22Rv1 (cell line): ENCODE measurements around the gene PPP1R13B.

ENCODE experiments used
- CTCF ChIP-seq: fragments of 450-650 bp; IDR thresholded peaks from 2 replicates; pipeline ENCODE4 v1.5.1; 2017; ENCODE audit warnings: mild to moderate bottlenecking
- ZFX ChIP-seq: fragments of 450-650 bp; IDR thresholded peaks from 2 replicates; pipeline ENCODE4 v1.6.1; 2017; ENCODE audit warnings: antibody characterized with exemption, borderline replicate concordance

- TF ChIP-seq CTCF = no peak
- TF ChIP-seq ZFX = no peak
These were observed 103.7 kb downstream of the PPP1R13B start for GRCh38 chr14:103743691-103744090.
